ENCODE data around the gene AP3B1.

The AP3B1 gene

DNA sequence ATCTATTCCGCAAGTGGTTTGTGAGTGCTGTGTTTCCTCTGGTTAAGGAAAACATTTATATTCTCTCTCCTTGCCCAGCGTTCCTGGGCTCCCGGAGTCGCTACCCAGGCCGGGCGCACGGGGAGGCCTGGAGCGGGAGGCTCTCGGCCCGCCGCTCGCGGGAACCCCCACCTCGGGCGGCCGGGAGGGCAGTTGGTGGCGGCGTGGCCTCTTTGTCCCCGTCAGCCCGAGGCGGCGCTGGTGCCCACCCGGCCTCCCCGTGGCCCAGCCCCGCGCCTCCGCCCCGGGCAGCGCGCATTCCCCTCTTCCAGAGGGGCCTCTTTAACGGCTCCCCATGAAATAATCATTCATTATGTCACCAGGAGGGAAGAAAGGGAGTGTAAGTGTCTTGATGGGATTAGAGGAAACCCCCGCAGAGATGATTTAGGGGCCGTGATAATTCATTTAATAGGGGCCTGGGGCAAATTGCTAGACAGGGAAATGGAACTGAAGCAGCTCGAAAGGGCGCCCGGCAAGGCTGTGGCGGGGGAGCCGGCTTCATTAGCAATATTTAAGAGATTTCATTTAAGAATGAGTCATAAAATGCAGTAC is 336.5 kb downstream of the AP3B1 start:
- ATAC-seq: no peak

DNA sequence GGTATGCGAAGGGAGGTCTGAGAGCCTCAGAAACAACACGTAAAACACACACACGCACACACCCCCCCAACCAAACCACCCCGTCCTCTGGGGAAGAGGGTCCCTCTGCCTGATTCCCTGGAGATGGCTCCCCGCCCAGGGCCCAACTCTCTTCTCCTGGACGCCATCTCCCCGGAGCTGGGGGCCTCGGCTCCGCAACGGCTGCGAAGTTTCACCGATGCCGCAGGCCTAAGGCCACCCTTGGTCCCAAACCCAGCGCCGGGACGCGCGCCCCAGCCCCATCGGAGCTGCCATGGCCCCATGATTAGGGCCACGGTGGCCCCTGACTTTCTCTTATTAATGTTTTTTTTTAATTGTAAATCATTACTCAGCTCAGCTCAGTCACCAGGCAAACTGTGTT is 337.0 kb downstream of the AP3B1 start:
- no peak for ATAC-seq

DNA sequence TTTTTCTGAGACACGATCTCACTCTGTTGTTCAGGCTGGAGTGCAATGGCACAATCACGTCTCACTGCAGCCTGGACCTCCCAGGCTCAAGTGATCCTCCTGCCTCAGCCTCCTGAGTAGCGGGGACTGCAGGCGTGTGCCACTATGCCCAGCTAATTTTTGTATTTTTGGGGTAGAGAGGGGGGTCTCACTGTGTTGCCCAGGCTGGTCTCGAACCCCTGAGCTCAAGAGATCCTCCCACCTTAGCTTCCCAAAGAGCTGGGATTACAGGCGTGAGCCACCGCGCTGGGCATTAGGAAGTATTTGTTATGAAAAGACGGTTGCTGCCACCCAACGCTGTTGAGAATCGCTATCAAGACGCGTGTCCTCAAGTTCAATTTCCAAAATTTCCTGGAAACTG is 337.4 kb downstream of the AP3B1 start:
- no peak for ATAC-seq

DNA sequence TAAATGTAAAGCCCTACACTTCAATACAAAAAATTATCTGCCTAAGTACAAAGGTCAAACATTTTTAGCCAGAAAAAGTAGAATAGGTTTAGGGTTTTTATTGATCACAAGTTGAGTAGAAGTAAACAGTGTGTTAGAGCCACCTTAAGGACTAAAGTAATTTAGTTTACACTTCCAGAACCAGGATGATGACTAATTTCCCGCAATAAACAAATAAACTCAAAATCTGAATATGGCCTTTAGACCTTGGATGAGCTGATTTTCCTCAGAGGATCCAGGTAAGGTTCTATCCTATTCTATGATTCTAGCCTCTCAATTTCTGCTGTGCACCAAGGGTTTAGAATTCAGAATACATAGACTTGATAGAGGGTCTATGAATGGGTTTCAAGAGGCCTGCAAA is 338.9 kb downstream of the AP3B1 start:
- ATAC-seq: no peak

DNA sequence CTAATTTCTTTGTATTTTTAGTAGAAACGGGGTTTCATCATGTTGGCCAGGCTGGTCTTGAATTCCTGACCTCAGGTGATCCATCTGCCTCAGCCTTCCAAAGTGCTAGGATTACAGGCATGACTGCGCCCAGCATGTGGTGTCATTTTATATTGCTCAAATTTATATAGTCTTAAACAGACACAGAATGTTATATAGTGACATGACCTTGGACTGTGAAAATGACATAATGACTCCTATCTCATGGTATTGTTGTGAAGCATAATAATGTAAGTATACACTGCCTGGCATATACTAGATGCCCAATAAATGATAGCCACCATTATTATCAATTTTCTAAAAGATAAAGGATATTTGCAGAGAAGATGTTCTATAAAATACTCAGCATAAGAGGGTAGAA is 341.1 kb downstream of the AP3B1 start:
- no peak for ATAC-seq

DNA sequence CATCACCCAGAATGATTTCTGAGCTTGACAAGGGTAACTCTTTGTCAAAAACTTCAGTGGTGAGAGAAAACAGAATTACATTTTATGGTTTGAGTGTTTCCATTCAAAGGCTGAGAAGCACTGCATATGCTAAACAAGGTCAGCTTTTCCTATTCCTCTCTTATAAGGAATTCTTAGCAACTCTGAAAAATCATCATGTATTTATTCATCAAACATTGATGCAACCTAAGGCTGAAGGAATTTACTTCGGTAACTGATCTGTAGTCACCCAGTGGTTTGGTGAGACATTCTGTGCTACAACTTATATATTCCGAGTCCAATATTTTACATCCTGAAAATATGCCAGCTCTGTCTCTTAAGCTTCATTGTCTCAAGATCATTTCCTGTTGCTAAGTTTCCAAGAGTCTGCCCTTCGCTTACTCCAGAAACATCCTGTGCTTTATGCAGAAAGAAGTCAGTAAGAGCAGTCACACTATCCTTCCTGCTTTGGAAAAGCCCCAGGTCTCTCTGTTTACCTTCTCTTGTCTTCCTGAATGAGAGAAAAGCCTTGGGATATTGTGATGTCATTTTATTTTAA is 341.8 kb downstream of the AP3B1 start:
- ATAC-seq: no peak
